SK-N-SH (cell line): ENCODE measurements around the gene CCDC172.

Experiments used
- EP300 ChIP-seq, 2 experiments: IDR thresholded peaks; 2 replicates each; pipeline versions ENCODE4 v1.4.0 to v1.6.1; 2012; ENCODE audit warnings: borderline replicate concordance in 1 of 2, low read depth in 1 of 2, low read length in 1 of 2
- GATA2 ChIP-seq: sonication (generic); formaldehyde crosslinking; IDR thresholded peaks from 2 replicates; pipeline ENCODE4 v1.5.0; 2020; ENCODE audit warnings: mild to moderate bottlenecking, missing genetic modification reagents
- JUND ChIP-seq: IDR thresholded peaks from 2 replicates; pipeline ENCODE4 v1.4.0; 2012
- NFIC ChIP-seq: IDR thresholded peaks from 2 replicates; pipeline ENCODE4 v1.4.0; 2012; ENCODE audit warnings: borderline replicate concordance
- POLR2AphosphoS5 ChIP-seq: IDR thresholded peaks from 2 replicates; pipeline ENCODE4 v1.6.1; 2012; ENCODE audit warnings: low read depth, low read length
- RAD21 ChIP-seq: IDR thresholded peaks from 2 replicates; pipeline ENCODE4 v1.6.1; 2012; ENCODE audit warnings: mild to moderate bottlenecking, low read length
- TCF12 ChIP-seq: IDR thresholded peaks from 2 replicates; pipeline ENCODE4 v1.4.0; 2012
- TEAD4 ChIP-seq: IDR thresholded peaks from 2 replicates; pipeline ENCODE4 v1.4.0; 2012; ENCODE audit warnings: mild to moderate bottlenecking, borderline replicate concordance; ENCODE audit not compliant: insufficient read depth
- YY1 ChIP-seq: IDR thresholded peaks from 2 replicates; pipeline ENCODE4 v1.4.0; 2012; ENCODE audit warnings: low read depth, mild to moderate bottlenecking
- TF ChIP-seq, protein P1 (sequence below): fragments of 200-600 bp; sonication (generic); IDR thresholded peaks from 2 replicates; pipeline ENCODE4 v1.6.1; 2017; ENCODE audit warnings: antibody characterized with exemption, mild to moderate bottlenecking, moderate library complexity
- TF ChIP-seq, protein P2 (sequence below): IDR thresholded peaks from 2 replicates; pipeline ENCODE4 v1.4.0; 2012; ENCODE audit warnings: low read depth, borderline replicate concordance
- TF ChIP-seq, protein P3 (sequence below): IDR thresholded peaks from 2 replicates; pipeline ENCODE4; 2012

DNA sequence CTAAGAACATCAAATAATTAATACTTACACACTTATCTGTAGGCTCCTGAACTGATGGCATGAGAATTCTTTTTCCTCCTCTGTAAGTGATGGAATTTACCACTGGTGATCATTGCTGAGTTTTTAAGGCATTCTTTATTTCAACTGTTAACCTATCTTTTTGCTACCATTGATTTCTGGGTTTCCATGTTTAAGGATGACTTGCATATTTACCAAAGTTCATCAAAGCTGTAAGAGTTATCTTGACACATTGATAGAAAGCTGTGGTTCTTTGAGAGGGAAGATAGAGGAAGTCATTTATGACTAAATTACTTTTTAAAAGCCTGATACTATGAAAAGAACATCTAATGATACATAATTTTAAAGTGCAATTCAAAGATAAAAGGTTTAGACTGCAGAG is 31.8 kb upstream of the CCDC172 start:
- TF ChIP-seq, protein P1, sequence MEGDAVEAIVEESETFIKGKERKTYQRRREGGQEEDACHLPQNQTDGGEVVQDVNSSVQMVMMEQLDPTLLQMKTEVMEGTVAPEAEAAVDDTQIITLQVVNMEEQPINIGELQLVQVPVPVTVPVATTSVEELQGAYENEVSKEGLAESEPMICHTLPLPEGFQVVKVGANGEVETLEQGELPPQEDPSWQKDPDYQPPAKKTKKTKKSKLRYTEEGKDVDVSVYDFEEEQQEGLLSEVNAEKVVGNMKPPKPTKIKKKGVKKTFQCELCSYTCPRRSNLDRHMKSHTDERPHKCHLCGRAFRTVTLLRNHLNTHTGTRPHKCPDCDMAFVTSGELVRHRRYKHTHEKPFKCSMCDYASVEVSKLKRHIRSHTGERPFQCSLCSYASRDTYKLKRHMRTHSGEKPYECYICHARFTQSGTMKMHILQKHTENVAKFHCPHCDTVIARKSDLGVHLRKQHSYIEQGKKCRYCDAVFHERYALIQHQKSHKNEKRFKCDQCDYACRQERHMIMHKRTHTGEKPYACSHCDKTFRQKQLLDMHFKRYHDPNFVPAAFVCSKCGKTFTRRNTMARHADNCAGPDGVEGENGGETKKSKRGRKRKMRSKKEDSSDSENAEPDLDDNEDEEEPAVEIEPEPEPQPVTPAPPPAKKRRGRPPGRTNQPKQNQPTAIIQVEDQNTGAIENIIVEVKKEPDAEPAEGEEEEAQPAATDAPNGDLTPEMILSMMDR, result no peak
- TF ChIP-seq GATA2 (CRISPR knock-in tag) (no peak), JUND (no peak), TEAD4 (no peak), TCF12 (no peak), RAD21 (no peak), EP300 (IDR thresholded peaks at IDR 0.05; ENCODE audit: borderline replicate concordance in 1 of 2, low read depth in 1 of 2, low read length in 1 of 2) (no peak), POLR2AphosphoS5 (no peak), YY1 (no peak), NFIC (no peak)
- TF ChIP-seq, protein P2, sequence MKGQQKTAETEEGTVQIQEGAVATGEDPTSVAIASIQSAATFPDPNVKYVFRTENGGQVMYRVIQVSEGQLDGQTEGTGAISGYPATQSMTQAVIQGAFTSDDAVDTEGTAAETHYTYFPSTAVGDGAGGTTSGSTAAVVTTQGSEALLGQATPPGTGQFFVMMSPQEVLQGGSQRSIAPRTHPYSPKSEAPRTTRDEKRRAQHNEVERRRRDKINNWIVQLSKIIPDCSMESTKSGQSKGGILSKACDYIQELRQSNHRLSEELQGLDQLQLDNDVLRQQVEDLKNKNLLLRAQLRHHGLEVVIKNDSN, result no peak
- TF ChIP-seq, protein P3, sequence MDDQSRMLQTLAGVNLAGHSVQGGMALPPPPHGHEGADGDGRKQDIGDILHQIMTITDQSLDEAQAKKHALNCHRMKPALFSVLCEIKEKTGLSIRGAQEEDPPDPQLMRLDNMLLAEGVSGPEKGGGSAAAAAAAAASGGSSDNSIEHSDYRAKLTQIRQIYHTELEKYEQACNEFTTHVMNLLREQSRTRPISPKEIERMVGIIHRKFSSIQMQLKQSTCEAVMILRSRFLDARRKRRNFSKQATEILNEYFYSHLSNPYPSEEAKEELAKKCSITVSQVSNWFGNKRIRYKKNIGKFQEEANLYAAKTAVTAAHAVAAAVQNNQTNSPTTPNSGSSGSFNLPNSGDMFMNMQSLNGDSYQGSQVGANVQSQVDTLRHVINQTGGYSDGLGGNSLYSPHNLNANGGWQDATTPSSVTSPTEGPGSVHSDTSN, result no peak
